ENCODE measurements around the gene KLHL12. TPM values are rescaled to one million over a fixed set of nuclear protein-coding genes. Genes with fewer than 3 reads are reported as not detected.

The KLHL12 gene
- total RNA-seq, 2 donors from 2014 or later, result 43.8 to 52.5 TPM

Other genes starting within 250 kb of the KLHL12 start
- under 1 TPM in 1 of 2 donors, not detected in 1; 0.02 TPM for gene SYT2, start 216.8 kb downstream of the KLHL12 start, total RNA-seq
- 10 to 100 TPM; 47.0 to 53.6 TPM for gene KDM5B, start 118.8 kb downstream of the KLHL12 start, total RNA-seq
- 1 to 10 TPM; 1.0 to 1.8 TPM for gene PCAT6, start 116.3 kb downstream of the KLHL12 start, total RNA-seq
- gene RABIF, start 38.1 kb downstream of the KLHL12 start, total RNA-seq, result 10 to 100 TPM in 1 of 2 donors, 1 to 10 TPM in 1; 8.4 to 10.8 TPM
- gene ADIPOR1, start 31.1 kb upstream of the KLHL12 start, total RNA-seq, result 10 to 100 TPM; 72.0 to 75.3 TPM
- gene CYB5R1, start 40.0 kb upstream of the KLHL12 start, total RNA-seq, result 10 to 100 TPM; 24.9 to 30.1 TPM
- gene TMEM183A, start 80.1 kb upstream of the KLHL12 start, total RNA-seq, result 10 to 100 TPM; 63.8 to 80.7 TPM
- 10 to 100 TPM in 1 of 2 donors, 1 to 10 TPM in 1; 5.4 to 18.8 TPM for gene PPFIA4, start 99.3 kb upstream of the KLHL12 start, total RNA-seq
- gene MYOG, start 158.8 kb upstream of the KLHL12 start, total RNA-seq, result not detected
- gene ADORA1, start 200.5 kb upstream of the KLHL12 start, total RNA-seq, result not detected
- gene MYBPH, start 248.6 kb upstream of the KLHL12 start, total RNA-seq, result not detected